Measurements from ENCODE around the gene KRT76. TPM values are rescaled to one million over a fixed set of nuclear protein-coding genes. Genes with fewer than 3 reads are reported as not detected.

KRT76 gene
- polyA plus RNA-seq, 3 donors: not detected

DNA sequence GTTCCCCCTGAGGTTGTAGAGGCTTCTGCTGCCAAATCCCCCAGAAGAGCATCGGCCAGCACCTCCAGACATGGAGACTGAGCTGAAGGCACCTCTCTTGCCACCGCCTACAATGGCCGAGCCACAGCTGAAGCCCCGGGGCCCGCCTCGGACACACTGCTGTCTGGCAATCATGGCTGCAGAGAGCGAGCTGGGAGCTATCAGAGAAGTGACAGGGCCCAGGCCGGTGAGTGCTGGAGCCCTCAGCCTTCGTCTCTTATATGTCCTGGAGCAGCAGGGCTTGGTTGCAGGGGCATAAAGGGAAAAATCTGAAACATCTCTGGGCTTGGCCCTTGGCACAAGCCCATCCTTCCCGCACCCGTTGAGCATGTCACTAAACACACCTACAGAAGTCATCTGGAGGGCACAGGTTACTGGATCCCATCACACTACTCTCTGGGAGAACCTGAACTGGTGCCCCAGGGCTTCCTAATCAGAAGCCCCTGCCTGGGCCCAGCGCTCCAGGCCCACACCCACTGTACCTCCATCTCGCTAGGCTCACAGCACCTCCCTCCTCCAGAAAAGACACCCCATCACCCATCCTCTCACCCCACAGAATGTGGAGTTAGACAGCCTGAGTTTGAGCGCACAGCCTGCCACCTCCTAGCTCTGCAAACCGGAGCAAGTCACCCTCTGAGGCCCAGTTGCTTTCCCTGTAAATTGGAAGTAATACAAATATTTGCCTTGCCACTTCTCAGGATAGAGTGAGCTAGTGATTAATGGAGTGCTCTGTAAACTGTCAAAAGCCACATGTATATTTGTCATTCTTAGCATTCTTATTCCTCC, 37.0 kb upstream of the KRT76 start, which contains the start of gene KRT4:
Gene KRT4 (minus strand): TSS at position 232 of the 825 bp plus-strand sequence. CDS start 58 bp downstream, at position 174.
- DNase-seq: no peak

DNA sequence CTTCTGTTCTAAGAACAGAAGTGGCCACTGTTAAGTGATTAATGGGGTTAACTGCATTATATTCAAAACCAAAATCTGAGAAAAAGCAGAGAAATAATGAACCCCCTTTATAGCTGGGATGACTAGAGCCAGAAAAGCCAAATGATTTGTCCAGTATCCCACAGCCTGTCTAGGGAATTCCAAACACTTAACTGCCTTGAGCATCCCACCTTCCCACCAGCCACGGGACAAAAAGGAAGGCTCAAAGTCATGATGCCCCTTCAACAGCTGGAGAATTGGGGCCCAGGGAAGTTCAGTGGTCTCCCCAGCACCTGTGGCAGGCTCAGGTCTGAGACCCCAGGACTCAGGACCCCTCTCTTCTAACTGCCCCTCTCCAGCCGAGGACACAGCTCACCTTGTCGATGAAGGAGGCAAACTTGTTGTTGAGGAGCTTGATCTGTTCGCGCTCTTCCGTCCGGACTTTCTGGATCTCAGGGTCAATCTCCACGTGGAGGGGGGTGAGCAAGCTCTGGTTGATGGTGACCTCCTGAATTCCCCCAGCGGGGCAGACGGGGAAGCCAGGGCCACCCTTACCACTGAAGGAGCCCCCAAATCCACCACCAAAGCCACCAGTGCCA, 36.2 kb upstream of the KRT76 start:
- DNase-seq: no peak

DNA sequence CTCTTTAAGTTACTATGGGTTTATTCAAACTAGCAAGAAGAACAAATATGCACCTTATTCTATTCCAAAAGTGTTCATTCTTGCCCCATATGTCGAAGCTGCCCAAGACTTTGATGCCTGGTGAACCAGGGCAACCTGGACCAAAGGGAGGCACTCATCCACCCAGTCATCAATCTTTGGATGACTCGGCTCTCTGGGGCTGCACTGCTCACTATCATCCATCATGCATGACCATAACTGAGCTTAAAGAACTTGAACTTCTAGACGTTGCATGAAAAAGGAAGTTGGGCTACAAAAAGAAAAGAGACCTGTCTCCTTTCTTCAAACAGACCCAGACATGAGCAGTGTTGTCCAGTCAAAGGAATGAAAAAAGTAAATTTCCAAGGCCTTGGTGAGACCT, 35.6 kb upstream of the KRT76 start:
- DNase-seq: no peak

DNA sequence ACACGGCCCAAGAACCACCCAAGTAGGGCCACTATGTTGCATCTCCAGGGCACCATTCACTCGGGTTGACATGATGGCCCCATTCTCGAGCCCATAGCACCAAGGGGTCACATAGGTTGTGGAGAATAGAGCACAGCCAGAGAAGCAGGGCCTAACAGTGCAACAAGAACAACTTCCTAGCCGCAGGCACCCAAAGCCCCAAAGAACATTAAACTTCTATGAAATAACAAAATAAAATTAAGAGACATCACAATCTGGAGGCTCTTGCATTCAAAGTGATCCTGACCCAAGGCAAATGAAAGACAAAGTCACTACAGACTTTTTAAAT, 34.9 kb upstream of the KRT76 start:
- DNase-seq: no peak

DNA sequence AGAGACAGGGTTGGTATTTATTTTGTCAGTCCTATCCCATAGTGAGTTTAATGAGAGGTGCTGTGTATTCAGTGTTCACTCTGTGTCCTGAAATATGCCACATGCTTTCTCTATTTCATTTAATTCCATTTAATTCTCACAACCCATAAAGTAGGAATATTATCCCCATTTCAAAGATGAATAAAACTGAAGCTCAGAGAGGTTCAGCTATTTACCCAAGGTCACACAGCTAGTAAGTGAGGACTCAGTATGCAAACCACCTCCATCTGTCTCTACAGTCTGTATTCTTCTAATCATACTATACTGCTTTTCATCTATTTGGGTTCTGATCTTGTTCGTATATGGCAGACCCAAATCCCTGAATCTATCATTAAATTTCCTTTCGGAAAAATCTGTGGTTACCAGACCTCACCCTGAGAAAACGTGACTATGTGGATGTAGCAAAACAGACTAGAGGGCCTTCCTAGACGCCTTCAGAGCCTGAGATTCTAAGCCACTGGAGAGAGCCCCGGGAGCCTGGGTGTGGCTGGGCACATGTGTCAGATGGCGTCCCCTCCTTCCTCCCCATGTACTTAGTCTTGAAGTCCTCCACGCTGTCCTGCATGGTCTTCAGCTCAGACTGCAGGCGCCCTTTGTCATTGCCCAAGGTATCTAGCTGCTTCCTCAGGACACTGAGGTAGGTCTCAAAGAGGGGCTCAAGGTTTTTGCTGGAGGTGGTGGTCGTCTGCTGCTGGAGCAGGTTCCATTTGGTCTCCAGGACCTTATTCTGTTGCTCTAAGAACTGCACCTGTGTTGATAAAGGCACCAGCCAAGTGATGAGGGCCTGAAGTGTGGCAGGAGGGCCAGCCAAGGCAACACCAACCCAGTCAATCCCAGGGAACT, 34.3 kb upstream of the KRT76 start:
- no peak for DNase-seq

DNA sequence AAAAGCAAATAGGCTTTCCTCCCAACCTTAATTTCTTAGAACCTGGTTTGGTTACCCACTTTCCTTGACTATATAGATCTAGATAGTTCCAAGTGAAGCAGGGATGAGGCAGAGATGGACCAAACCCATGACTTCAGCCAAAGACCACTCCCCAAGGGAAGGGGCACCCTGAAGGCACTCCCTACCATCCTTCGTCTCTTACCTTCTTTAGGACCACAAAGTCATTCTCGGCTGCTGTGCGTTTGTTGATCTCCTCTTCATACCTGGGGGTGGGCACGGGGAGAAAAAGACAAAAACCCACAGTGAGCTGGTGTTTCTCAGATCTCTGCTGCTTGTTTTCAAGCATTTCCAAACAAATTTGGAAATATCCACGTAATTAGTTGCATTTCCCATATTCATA, 33.4 kb upstream of the KRT76 start:
- DNase-seq: no peak

DNA sequence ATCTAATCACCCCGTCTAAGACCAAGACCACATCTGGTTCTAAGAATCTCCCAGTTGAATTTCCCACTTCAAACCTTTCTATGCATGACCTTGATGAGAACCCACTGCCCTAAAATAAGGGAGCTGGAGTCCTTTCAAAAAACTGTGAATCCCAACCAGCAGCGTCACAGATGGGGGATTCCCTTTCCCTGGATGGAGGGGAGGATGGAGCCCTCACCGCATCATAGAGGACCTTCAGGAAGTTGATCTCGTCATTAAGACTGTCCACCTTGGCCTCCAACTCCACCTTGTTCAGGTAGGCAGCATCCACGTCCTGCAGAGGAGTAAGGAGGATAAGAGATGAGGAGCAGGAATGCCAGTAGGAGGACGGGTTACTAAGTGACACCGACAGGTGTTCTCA, 32.0 kb upstream of the KRT76 start:
- no peak for DNase-seq

DNA sequence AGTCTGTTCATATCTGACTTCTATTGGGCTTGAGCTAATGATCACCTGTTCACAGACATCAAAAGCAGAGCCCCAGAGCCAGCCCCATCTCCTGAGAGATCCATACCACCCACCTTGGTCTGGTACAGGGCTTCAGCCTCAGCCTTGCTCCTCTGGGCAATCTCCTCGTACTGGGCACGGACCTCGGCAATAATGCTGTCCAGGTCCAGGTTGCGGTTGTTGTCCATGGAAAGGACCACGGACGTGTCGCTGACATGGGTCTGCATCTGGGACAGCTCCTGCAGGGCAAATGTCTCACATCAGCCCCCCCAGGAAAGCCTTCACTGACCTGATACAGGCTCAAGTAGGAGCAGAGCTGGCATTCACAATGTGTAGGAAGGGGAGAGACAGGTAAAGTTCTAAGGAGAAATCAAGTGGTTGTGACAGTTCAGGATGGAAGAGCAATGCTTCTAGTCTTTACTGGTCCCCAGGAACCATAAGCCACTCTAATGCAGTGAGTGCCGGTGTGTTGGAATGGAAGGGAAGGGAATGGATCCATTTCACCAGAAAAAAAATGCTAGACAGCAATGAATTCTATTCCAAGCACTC, 31.5 kb upstream of the KRT76 start:
- no peak for DNase-seq

DNA sequence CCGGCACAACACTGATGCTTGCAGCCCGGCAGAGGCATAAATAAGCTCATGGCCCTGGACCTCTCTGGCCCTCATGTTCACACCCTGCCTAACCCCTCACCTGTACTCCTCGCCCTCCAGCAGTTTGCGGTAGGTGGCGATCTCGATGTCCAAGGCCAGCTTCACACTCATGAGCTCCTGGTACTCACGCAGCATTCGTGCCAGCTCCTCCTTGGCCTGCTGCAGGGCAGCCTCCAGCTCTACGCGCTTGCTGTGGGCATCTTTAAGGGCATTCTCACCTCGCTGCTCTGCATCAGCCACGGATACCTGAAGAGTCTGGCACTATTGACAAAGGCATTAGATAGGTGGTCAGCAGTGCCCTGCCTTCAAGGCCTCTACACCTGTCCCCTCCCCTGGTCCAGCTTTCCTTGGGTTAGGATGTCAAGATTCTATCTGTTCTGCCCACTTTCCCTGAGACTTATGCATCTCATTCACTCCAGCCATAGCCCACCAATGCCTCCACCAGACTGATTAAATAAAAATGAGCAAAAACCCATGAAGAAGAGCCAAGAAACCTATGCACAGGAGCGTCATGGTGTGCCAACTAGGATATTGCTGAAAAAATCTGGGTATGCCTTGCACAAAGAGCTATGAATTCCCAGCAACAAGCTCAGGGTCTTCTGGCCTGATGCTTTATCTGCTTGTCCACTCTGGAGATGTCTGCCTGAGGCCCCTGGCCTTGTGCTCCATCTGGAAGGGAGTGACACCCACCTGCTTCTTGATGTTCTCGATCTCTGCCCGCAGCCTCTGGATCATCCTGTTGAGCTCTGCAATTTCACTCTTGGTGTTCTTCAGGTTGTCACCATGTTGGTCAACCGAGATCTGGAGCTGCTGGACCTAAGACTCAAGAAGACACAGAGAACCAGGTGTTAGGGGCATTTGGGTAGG, 30.7 kb upstream of the KRT76 start:
- no peak for DNase-seq

DNA sequence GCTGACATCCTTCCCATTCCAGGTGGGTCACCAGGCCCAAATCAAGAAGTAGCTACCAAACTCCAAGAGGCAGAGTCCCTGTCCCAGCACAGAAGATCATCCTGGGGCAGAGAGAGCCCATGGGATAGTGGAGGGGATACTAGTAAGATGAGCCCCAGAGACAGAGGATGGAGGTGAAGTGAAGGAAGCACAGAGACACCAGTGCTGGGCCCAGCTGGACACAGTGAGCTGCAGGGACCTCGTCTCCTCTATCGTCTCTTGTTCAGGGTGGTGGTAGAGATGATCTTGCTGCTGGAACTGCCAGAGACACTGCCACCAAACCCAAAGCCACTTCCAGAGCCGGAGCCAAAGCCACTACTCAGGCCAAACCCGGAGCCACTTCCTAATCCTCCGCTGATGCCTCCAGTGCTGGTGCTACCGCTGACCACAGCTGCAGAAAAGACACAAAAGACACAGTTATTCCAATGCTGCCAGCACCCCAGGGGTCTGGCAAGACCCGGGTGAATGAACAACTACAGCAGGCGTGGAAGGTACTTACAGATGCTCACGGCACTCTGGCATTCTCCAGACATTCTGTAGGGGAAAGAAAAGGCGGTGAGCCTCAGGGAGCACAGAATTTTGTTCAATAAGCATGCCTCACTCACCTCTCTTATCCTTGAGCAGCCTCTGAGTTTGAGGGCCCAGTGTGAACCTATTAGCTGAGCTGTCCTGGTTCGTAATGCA, 29.8 kb upstream of the KRT76 start:
- no peak for DNase-seq

DNA sequence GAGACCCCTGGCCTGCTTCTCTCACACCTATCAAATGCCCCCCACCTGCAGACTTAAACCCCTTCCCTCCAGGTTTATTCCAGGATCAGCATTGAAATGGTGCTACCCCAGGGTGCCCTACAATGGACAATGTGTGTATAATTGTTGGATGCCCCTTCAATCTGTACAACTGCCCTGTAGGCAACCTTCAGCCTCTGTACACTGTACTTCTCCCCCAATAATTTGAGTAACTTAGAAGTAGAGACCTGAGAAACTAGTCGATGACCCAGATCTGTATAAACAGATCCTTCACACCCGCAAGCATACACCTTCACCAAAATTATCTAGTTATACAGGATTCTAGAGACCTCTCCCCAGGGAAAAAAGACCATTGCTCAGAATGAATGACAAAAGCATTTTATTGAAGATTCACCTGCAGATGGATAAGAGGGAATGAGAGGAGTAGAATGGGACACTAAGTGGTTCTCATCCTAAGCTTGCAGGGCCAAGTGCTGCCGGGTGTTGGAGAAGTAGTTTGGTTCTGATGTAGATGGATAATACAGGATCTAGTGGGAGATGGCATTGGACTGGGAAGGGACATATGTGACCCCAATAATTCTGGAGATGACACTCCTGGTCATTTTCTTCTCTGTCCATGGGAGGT, 29.1 kb upstream of the KRT76 start:
- no peak for DNase-seq

DNA sequence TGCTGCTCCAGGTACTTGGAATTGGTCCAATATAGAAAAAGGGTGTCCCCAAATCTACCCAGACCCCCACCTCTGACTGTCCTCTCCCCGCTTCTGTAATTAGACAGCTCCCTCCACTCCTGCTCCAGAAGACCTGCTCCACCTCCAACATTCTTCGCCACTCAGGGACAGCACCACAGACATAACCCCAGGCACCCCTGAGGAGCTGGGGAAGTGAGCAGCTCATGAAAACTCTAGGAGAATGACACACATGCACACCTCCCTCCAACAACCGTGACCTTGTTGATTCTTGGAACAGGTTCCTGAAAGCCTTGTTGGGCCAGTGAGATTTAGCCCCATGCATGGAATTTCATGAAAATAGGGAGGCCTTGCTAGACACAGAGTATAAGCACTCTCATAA, 28.6 kb upstream of the KRT76 start:
- no peak for DNase-seq

DNA sequence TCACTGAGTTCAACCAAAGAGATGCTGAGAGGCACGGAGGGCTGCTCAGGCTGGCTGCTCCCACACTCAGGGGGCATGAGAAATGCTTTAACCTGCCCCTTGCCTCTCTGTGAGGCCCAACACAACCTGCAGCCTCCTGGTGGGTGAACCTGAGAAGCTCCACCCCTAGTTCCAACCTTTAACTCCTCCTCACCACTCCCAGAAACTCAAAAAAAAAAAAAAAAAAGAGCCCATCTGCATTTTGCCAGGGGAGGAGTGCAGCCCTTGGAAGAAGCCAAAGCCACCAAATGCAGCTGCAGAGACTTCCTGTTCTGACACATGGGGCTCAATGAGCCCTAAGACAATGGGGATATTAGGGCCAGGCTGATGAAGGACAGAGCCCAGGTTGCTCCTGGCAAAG, 27.9 kb upstream of the KRT76 start:
- no peak for DNase-seq

DNA sequence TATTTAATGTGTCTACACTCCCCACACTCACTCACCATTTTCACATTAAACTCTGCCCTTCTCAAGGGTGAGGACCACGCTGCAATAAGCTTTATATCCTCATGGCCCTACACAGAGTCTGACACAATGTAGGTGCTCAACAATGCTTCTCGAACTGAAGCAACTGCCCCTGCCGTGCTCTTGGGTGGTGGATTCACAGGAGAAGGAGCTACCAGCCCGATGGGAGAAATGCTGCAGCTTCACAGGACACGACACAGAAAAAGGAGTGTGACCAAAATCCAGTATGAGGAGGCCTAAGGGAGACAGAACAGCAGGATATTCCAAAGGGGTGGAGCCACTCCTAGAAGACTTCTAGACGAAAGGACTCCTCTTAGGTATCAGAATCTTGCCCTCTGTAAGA, 25.3 kb upstream of the KRT76 start:
- no peak for DNase-seq

DNA sequence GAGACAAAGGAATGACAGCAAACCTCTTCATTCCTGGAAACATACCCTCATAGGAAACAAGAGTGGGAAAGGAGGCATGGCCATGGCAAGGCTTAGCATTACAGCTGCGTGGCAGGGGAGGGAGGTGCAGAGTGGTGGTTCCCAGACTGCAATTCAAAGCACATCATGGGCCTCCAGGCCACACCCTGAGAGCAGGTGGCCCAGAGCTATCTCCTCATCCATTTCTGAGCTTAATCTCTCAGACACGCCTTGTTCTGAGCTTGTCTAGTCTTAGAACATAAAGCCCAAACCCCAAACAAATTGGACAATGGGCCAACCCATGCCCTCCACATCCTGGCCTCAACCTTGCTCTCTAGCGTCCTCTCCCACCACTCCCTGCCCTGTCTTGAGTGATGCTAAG, 24.6 kb upstream of the KRT76 start:
- no peak for DNase-seq

DNA sequence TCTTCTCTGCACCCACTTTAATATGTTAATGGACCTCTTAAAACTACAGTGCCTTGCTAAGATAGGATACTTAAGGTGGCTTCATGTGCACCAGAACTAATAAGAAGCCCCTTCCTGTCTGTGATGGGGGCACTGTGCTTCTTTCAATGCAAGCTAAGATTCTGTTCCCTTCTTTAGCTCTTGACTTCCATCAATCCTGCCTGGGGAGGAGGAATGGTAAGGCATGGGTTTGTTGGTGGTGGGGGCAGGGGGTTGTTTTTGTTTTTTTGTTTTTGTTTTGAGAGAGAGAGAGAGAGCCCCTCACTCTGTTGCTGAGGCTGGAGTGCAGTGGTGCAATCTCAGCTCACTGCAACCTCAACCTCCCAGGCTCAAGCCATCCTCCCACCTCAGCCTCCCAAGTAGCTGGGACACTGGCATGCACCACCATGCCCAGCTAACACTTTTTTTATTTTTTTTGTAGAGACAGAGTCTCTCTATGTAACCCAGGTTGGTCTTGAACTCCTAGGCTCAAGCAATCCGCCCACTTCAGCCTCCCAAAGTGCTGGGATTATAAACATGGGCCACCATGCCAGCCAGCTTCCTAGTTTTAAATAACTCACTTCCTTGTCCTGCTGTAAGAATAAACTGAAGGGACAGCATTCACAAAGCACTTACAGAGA, 23.2 kb upstream of the KRT76 start:
- DNase-seq: no peak

DNA sequence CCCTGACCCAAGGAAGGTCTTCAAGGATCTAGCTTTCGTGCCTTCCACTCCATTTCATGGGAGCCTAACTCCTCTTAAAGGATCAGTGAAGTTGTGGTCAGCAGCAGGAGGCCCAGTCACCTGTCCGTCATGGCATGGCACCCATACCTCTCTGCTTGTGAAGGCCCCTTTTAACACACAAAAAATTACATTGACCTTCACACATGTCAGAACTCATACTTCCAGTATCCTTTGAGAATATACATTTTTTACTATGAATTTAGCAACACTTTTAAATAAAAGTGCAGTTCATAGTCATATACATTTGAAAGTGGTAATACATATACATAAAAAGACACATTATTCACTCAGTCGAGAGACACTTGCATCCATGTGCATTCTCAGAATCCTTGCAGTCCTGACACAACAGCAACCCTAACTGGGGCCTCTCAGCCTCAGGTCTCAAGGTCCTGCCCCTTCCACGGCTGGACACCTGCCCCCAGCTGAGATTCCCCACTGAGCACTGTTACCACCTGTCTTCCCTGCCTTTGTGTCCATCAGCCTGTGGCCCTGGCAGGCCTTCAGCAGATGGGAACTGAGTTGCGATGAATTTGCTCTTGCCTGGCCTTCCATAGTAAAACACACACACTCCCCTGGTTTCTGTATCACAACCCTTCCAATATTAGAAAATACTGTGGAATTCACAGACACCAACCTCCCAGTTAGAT, 22.5 kb upstream of the KRT76 start:
- DNase-seq: no peak

DNA sequence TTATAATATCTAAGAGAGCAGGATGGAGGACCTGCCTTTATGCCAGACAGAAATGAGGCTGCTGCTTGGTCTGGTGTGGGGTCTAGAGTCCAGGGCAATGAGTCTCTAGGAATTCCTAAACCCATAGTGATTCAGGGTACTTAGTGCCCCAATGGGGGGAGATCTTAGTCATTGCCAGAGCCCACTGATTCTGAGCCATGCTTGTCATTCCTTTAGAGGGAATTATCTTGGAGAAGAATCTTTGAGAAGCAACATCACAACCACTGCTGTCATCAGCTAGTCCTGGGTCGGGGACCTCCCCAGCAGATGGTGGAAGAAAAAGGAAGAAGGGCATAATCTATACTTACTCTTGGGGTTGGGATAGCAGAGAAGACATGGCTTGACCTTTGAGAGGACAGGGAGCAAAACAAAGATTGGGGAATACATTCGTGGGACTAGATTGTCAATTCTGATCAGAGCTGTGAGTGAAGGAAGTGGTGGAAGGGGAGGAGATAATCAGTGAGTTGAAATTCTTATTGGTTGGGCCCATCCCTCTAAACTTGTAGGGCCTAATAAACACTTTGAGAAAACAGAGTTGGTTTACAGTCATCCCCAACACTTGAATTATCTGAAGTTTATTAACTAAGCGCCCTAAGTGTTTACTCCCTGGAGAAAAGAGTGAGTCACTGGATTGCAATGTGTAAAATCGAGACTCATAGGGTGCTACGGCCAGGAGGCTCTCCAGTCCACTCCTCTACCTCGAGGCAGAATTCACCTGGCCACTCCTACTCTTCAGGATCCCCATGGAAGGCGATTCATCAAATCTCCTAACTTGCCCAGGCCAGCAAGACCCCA, 21.7 kb upstream of the KRT76 start:
- no peak for DNase-seq

Data from renal pelvis (tissue), 4 donors.